SK-N-SH (cell line): ENCODE measurements around the gene DMGDH. TPM values are rescaled to one million over a fixed set of nuclear protein-coding genes. Genes with fewer than 3 reads are reported as not detected.

Source experiments
- CTCF ChIA-PET: fragments of 300-600, 350-600 bp; formaldehyde crosslinking; extraction: SDS; loops from one replicate; lab custom pipeline; 2021; lab: Yijun Ruan, JAX
- POLR2A ChIA-PET: fragments of 350-600 bp; sonication (Branson Sonifier 250); formaldehyde crosslinking; extraction: SDS; loops from one replicate; lab custom pipeline; 2020; ENCODE audit warnings: antibody characterized with exemption, inconsistent platforms; lab: Yijun Ruan, JAX
- DNase-seq: peaks from one replicate; pipeline ENCODE4 v3.0.0; 2012
- H2AFZ ChIP-seq: fragments of 200-600 bp; sonication (generic); 2 replicates; pipeline ENCODE4 v1.8.1; 2016; ENCODE audit warnings: antibody characterized with exemption, mild to moderate bottlenecking, low read depth
- H3F3A ChIP-seq: fragments of 200-600 bp; sonication (generic); replicated peaks from 2 replicates; pipeline ENCODE3; 2016; ENCODE audit warnings: antibody characterized with exemption, mild to moderate bottlenecking; ENCODE audit not compliant: insufficient read depth
- H3K27ac ChIP-seq, 2 experiments: fragments of 200-500 bp in 1 of 2; fragments of 200-600 bp in 1 of 2; sonication (Bioruptor generic) in 1 of 2; sonication (generic), shearing (Covaris generic) in 1 of 2; 2 replicates each; pipeline versions ENCODE4 v1.5.1 to v1.6.1; 2014 to 2016; ENCODE audit warnings: low read depth in 2 of 2, inconsistent platforms in 1 of 2, low read length in 1 of 2, mild to moderate bottlenecking in 1 of 2, mixed read lengths in 1 of 2
- H3K27me3 ChIP-seq: fragments of 200-600 bp; sonication (generic), shearing (Covaris generic); 2 replicates; pipeline ENCODE4 v1.6.1; 2016; ENCODE audit warnings: mixed run types; ENCODE audit not compliant: insufficient read depth
- H3K36me3 ChIP-seq, 2 experiments: fragments of 200-500 bp in 1 of 2; fragments of 200-600 bp in 1 of 2; sonication (Bioruptor generic) in 1 of 2; sonication (generic) in 1 of 2; replicated peaks in 1 of 2; 2 replicates each; pipeline versions ENCODE3 to v1.5.1; 2014 to 2016; ENCODE audit warnings: low read length in 1 of 2, mild to moderate bottlenecking in 1 of 2; ENCODE audit not compliant: insufficient read depth in 2 of 2, control insufficient read depth in 1 of 2
- H3K4me1 ChIP-seq, 2 experiments: fragments of 200-500 bp in 1 of 2; fragments of 200-600 bp in 1 of 2; sonication (Bioruptor generic) in 1 of 2; sonication (generic), shearing (Covaris generic) in 1 of 2; 2 replicates each; pipeline versions ENCODE4 v1.5.1 to v1.6.1; 2014 to 2016; ENCODE audit warnings: low read depth in 1 of 2, low read length in 1 of 2, mixed run types in 1 of 2; ENCODE audit not compliant: insufficient read depth in 2 of 2, control insufficient read depth in 1 of 2
- H3K4me2 ChIP-seq: fragments of 200-600 bp; sonication (generic), shearing (Covaris generic); 2 replicates; pipeline ENCODE4 v1.6.1; 2017; ENCODE audit warnings: mixed run types
- H3K4me3 ChIP-seq, 2 experiments: fragments of 200-500 bp in 1 of 2; fragments of 200-600 bp in 1 of 2; sonication (Bioruptor generic) in 1 of 2; sonication (generic), shearing (Covaris generic) in 1 of 2; 2 replicates each; pipeline versions ENCODE4 v1.5.1 to v1.8.1; 2014 to 2016; ENCODE audit warnings: low read depth in 2 of 2, inconsistent platforms in 1 of 2, low read length in 1 of 2, mild to moderate bottlenecking in 1 of 2, mixed read lengths in 1 of 2, moderate library complexity in 1 of 2
- H3K79me2 ChIP-seq: fragments of 200-600 bp; sonication (generic); 2 replicates; pipeline ENCODE4 v1.8.1; 2017; ENCODE audit warnings: mild to moderate bottlenecking; ENCODE audit not compliant: insufficient read depth
- H3K9ac ChIP-seq: fragments of 200-600 bp; sonication (generic); 2 replicates; pipeline ENCODE4 v1.6.1; 2017; ENCODE audit warnings: mixed run types
- H3K9me2 ChIP-seq: fragments of 200-600 bp; sonication (generic); 2 replicates; pipeline ENCODE4 v1.6.1; 2017; ENCODE audit warnings: mixed run types
- H3K9me3 ChIP-seq: fragments of 200-600 bp; sonication (generic); 2 replicates; pipeline ENCODE4 v1.6.1; 2017; ENCODE audit warnings: mixed run types, mild to moderate bottlenecking, moderate library complexity
- H4K20me1 ChIP-seq: fragments of 200-600 bp; sonication (generic); 2 replicates; pipeline ENCODE4 v1.6.1; 2017; ENCODE audit warnings: mild to moderate bottlenecking, mixed run types; ENCODE audit not compliant: insufficient read depth
- ELF1 ChIP-seq: IDR thresholded peaks from 2 replicates; pipeline ENCODE4 v1.4.0; 2012
- EP300 ChIP-seq, 2 experiments: IDR thresholded peaks; 2 replicates each; pipeline versions ENCODE4 v1.4.0 to v1.6.1; 2012; ENCODE audit warnings: borderline replicate concordance in 1 of 2, low read depth in 1 of 2, low read length in 1 of 2
- EZH2phosphoT487 ChIP-seq: fragments of 200-600 bp; sonication (generic); IDR thresholded peaks from 2 replicates; pipeline ENCODE4 v1.6.1; 2017; ENCODE audit warnings: low read depth, mixed run types, mild to moderate bottlenecking, antibody characterized with exemption, moderate library complexity, borderline replicate concordance
- FOSL2 ChIP-seq: IDR thresholded peaks from 2 replicates; pipeline ENCODE4 v1.4.0; 2012; ENCODE audit warnings: low read depth, mild to moderate bottlenecking, moderate library complexity, borderline replicate concordance
- GABPA ChIP-seq: IDR thresholded peaks from 2 replicates; pipeline ENCODE4 v1.4.0; 2012; ENCODE audit warnings: low read depth, mild to moderate bottlenecking
- GATA2 ChIP-seq: sonication (generic); formaldehyde crosslinking; IDR thresholded peaks from 2 replicates; pipeline ENCODE4 v1.5.0; 2020; ENCODE audit warnings: mild to moderate bottlenecking, missing genetic modification reagents
- MXI1 ChIP-seq: IDR thresholded peaks from 2 replicates; pipeline ENCODE4 v1.6.1; 2012; ENCODE audit warnings: mild to moderate bottlenecking, low read depth, low read length, improper control_type of control experiment
- NRF1 ChIP-seq: IDR thresholded peaks from 2 replicates; pipeline ENCODE4 v1.6.1; 2012; ENCODE audit warnings: low read depth, mild to moderate bottlenecking, low read length
- POLR2AphosphoS5 ChIP-seq: IDR thresholded peaks from 2 replicates; pipeline ENCODE4 v1.6.1; 2012; ENCODE audit warnings: low read depth, low read length
- RCOR1 ChIP-seq: fragments of 150-350 bp; IDR thresholded peaks from 2 replicates; pipeline ENCODE4 v1.6.1; 2017; ENCODE audit warnings: antibody characterized with exemption, low read length
- SMC3 ChIP-seq: IDR thresholded peaks from 2 replicates; pipeline ENCODE4 v1.6.1; 2012; ENCODE audit warnings: low read depth, low read length, improper control_type of control experiment
- TAF1 ChIP-seq: IDR thresholded peaks from 2 replicates; pipeline ENCODE4 v1.6.1; 2012; ENCODE audit warnings: low read depth, mild to moderate bottlenecking, low read length, moderate library complexity, borderline replicate concordance
- TCF12 ChIP-seq: IDR thresholded peaks from 2 replicates; pipeline ENCODE4 v1.4.0; 2012
- WGBS: methylation state at CpG from one replicate; pipeline ENCODE4 v1.1.6; 2017; ENCODE audit warnings: low lambda C conversion rate; 5-methylcytosine and 5-hydroxymethylcytosine counted together
- polyA plus RNA-seq, 3 experiments: library from polyadenylated mRNA; depleted of rRNA; stranded (reverse); fragments of >200 nt; gene quantifications; 2 replicates each; pipeline ENCODE4 v1.2.3, GENCODE V29; 2012
- TF ChIP-seq, protein P1 (sequence below): fragments of 150-350 bp; IDR thresholded peaks from 2 replicates; pipeline ENCODE4 v1.6.1; 2017; ENCODE audit warnings: antibody characterized with exemption, low read length, low read depth, borderline replicate concordance
- TF ChIP-seq, protein P2 (sequence below): fragments of 200-600 bp; sonication (generic); IDR thresholded peaks from 2 replicates; pipeline ENCODE4 v1.6.1; 2017; ENCODE audit warnings: antibody characterized with exemption, mild to moderate bottlenecking, moderate library complexity
- TF ChIP-seq, protein P3 (sequence below): fragments of 150-350 bp; IDR thresholded peaks from 2 replicates; pipeline ENCODE4 v1.6.1; 2016; ENCODE audit warnings: mild to moderate bottlenecking, low read depth, low read length

DMGDH gene
- polyA plus RNA-seq, 1 of the 3 experiments (the other 2 are of a cell fraction) = 0.56 TPM

DNA sequence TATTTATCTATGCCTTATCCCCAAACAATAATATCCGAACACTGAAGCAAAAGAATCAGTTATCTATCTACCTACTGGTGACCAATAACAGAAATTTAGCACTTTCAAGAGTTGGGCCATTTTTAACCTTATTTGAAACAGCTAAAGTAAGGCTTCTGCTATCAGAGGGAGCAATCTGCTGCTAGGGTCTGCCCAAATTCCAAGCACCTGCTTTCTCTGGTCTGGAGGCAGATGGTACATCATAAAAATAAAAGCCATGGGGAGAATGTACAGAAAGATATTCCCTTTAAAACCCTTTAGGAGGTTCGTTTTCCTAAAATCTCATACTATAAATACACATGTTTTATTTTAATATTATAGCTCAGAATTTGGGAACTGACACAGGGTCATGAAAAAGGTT lies 46.7 kb downstream of the DMGDH start:
- no peak overlapping the region for H3K27ac ChIP-seq
- no peaks in the 10 kb centered on the region for H3K9me3 ChIP-seq
- peaks cover 0 to 11% of the 10 kb centered on the region in 2 experiments; a peak in 3 of 4 replicates for H3K4me1 ChIP-seq
- no peak overlapping the region for H3K9ac ChIP-seq
- H3K4me3 ChIP-seq = no peak overlapping the region
- H2AFZ ChIP-seq = no peak overlapping the region
- no peaks in the 10 kb centered on the region for H4K20me1 ChIP-seq
- H3K9me2 ChIP-seq = no peaks in the 10 kb centered on the region
- no peak for DNase-seq
- ChIA-PET CTCF (interaction anchor here (0.9 to 9.8 kb wide), 18 partner anchors 13 to 556 kb away, joined by 3 to 585 read pairs (median 9); partner anchors contain the start of gene ARSB), POLR2A (interaction anchor here (0.8 kb wide), 1 partner anchor 110 kb away, joined by 4 read pairs; no protein-coding TSS in a partner anchor)
- peaks cover 5% of the 10 kb centered on the region for H3F3A ChIP-seq
- no peak overlapping the region for H3K4me2 ChIP-seq
- no peaks in the 10 kb centered on the region for H3K79me2 ChIP-seq
- no peak for TF ChIP-seq FOSL2
- TF ChIP-seq, all 33 proteins: peak for 0
- Histone ChIP-seq H3K27me3 (no peaks in the 10 kb centered on the region), H3K36me3 (no peaks in the 10 kb centered on the region)
- WGBS = 77% methylated on average over 2 of the region's 2 CpGs

DNA sequence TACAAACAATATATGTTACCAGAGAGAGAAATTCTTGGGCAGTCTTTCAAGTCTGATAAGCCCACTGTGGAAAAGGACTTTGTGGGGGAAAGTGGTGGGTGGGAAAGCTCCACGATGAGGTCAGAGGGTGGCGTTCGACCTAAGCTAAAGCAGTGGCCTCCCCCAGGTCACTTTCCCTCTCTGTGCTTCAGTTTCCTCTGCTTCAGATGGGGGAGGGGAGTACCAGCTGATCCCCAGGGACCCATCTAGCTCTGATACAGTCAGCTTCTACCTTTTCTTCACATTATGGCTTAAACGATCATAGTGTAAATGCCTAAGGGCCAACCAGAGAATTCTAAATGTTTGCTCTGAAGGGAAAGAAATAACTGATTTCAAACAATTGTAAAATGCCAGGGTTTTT lies 47.7 kb downstream of the DMGDH start:
- no peak overlapping the region for H3K4me3 ChIP-seq
- no peaks in the 10 kb centered on the region for H3K9me2 ChIP-seq
- ChIA-PET POLR2A (no interaction called here), CTCF (interaction anchor here (0.9 to 9.8 kb wide), 36 partner anchors 12 to 1062 kb away, joined by 3 to 585 read pairs (median 4); partner anchors contain the start of gene ARSB)
- H3K4me2 ChIP-seq = peak overlapping the region; percentile 35; the same call in 1 of the 2 replicates
- TF ChIP-seq EZH2phosphoT487 = no peak
- no peak for TF ChIP-seq TCF12
- TF ChIP-seq MXI1 = no peak
- TF ChIP-seq NRF1 = no peak
- TF ChIP-seq POLR2AphosphoS5 = no peak
- TF ChIP-seq RCOR1 = no peak
- TF ChIP-seq ELF1 = no peak
- TF ChIP-seq TAF1 = no peak
- no peak for DNase-seq
- peak overlapping the region; percentile 78; the same call in 1 of the 2 replicates for H2AFZ ChIP-seq
- peaks cover 0 to 11% of the 10 kb centered on the region in 2 experiments; a peak in 3 of 4 replicates for H3K4me1 ChIP-seq
- no peaks in the 10 kb centered on the region for H3K79me2 ChIP-seq
- H3K9me3 ChIP-seq = no peaks in the 10 kb centered on the region
- WGBS = 68% methylated on average over 4 of the region's 4 CpGs
- no peaks in the 10 kb centered on the region for H3K36me3 ChIP-seq
- no peaks in the 10 kb centered on the region for H3K27me3 ChIP-seq
- no peaks in the 10 kb centered on the region for H4K20me1 ChIP-seq
- H3F3A ChIP-seq = peaks cover 8% of the 10 kb centered on the region
- no peak overlapping the region for H3K27ac ChIP-seq
- no peak overlapping the region for H3K9ac ChIP-seq

DNA sequence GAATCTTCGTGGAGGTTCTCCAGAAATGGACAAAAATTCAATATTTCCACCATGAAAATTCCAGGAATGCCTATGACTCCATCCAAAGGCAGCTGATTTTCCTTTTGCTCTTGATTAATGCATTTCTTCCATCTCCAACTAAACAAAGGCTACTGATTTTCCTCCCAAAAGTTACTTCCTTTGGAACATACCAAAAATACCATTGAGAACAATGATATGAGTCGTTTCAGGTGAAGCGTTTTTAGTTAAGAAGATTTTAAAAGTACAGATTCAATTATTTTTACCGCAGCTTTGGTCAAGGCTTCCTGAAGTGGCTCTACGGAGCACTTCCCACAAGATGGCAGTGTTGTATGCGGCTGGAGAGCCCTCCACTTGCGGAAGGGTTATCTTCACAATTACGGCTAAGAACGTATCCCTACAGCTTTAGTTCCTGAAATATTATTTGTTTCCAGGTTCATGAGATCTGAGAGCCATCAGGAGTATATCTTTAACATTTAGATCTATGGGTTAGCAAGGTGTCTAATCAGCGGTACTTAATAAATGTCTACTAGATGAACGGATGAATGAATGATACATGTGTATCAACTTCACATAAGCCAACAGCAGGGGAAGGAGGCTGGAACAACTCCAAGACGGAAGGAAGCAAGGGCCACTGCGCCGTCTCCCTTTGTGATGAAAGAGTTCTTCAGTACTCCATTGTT lies 48.5 kb downstream of the DMGDH start:
- no peaks in the 10 kb centered on the region for H3K79me2 ChIP-seq
- WGBS = 46% methylated on average over 14 of the region's 14 CpGs
- ChIA-PET POLR2A (interaction anchor here (0.5 kb wide), 1 partner anchor 40 kb away, joined by 3 read pairs; no protein-coding TSS in a partner anchor), CTCF (interaction anchor here (0.5 to 9.8 kb wide), 58 partner anchors 12 to 1063 kb away, joined by 3 to 585 read pairs (median 4); partner anchors contain the start of gene ARSB)
- H2AFZ ChIP-seq = peak overlapping the region; percentile 78
- peaks cover 8% of the 10 kb centered on the region for H3F3A ChIP-seq
- peak overlapping the region; percentile 29 to 38; a peak in 3 of 4 replicates for H3K4me3 ChIP-seq
- peaks cover 0 to 11% of the 10 kb centered on the region in 2 experiments; a peak in 3 of 4 replicates for H3K4me1 ChIP-seq
- H3K9me3 ChIP-seq = no peaks in the 10 kb centered on the region
- H3K27ac ChIP-seq = peak overlapping the region in 1 of 2 experiments; percentile 60; a peak in 3 of 4 replicates
- H3K9me2 ChIP-seq = no peaks in the 10 kb centered on the region
- H3K9ac ChIP-seq = peak overlapping the region; percentile 23; the same call in 1 of the 2 replicates
- H3K27me3 ChIP-seq = no peaks in the 10 kb centered on the region
- DNase-seq = peak; percentile 33
- no peaks in the 10 kb centered on the region for H4K20me1 ChIP-seq
- no peaks in the 10 kb centered on the region for H3K36me3 ChIP-seq
- peak overlapping the region; percentile 35 for H3K4me2 ChIP-seq
- TF ChIP-seq TAF1 (0 out of 2 replicates have a peak, but pooled peaks have one; percentile 14), EP300 (IDR thresholded peaks at IDR 0.05; ENCODE audit: borderline replicate concordance in 1 of 2, low read depth in 1 of 2, low read length in 1 of 2) (peak in 1 of 2 experiments; percentile 22; a peak in 1 of 4 replicates), GABPA (no peak), SMC3 (peak; percentile 73), FOSL2 (peak; percentile 44; the same call in 1 of the 2 replicates), GATA2 (no peak)
- TF ChIP-seq, protein P1, sequence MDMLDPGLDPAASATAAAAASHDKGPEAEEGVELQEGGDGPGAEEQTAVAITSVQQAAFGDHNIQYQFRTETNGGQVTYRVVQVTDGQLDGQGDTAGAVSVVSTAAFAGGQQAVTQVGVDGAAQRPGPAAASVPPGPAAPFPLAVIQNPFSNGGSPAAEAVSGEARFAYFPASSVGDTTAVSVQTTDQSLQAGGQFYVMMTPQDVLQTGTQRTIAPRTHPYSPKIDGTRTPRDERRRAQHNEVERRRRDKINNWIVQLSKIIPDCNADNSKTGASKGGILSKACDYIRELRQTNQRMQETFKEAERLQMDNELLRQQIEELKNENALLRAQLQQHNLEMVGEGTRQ = no peak
- TF ChIP-seq, protein P2, sequence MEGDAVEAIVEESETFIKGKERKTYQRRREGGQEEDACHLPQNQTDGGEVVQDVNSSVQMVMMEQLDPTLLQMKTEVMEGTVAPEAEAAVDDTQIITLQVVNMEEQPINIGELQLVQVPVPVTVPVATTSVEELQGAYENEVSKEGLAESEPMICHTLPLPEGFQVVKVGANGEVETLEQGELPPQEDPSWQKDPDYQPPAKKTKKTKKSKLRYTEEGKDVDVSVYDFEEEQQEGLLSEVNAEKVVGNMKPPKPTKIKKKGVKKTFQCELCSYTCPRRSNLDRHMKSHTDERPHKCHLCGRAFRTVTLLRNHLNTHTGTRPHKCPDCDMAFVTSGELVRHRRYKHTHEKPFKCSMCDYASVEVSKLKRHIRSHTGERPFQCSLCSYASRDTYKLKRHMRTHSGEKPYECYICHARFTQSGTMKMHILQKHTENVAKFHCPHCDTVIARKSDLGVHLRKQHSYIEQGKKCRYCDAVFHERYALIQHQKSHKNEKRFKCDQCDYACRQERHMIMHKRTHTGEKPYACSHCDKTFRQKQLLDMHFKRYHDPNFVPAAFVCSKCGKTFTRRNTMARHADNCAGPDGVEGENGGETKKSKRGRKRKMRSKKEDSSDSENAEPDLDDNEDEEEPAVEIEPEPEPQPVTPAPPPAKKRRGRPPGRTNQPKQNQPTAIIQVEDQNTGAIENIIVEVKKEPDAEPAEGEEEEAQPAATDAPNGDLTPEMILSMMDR = peak; percentile 91
- TF ChIP-seq, protein P3, sequence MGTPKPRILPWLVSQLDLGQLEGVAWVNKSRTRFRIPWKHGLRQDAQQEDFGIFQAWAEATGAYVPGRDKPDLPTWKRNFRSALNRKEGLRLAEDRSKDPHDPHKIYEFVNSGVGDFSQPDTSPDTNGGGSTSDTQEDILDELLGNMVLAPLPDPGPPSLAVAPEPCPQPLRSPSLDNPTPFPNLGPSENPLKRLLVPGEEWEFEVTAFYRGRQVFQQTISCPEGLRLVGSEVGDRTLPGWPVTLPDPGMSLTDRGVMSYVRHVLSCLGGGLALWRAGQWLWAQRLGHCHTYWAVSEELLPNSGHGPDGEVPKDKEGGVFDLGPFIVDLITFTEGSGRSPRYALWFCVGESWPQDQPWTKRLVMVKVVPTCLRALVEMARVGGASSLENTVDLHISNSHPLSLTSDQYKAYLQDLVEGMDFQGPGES = no peak
